ENCODE measurements around the gene TTC19.

The TTC19 gene

GRCh38 chr17:15999141-15999973 lies at the start of gene TTC19, which contains the start of gene ZSWIM7 (continued):
- no peak for TF ChIP-seq ZNF639 (tag by site-specific recombination; IDR thresholded peaks at IDR 0.05)
- no peak for TF ChIP-seq ZNF514 (tag by site-specific recombination; IDR thresholded peaks at IDR 0.05)
- TF ChIP-seq ZNF792 (tag by site-specific recombination; IDR thresholded peaks at IDR 0.05): peak; percentile 77; the same call in 1 of the 2 replicates
- no peak for TF ChIP-seq ZSCAN18 (tag by site-specific recombination; IDR thresholded peaks at IDR 0.05)
- peak; percentile 55; the same call in 1 of the 2 replicates for TF ChIP-seq PRDM6 (tag by site-specific recombination; IDR thresholded peaks at IDR 0.05)
- TF ChIP-seq ZNF777 (tag by site-specific recombination; IDR thresholded peaks at IDR 0.05; ENCODE audit: borderline replicate concordance): peak; percentile 68; the same call in 1 of the 2 replicates
- TF ChIP-seq SALL2 (tag by site-specific recombination; IDR thresholded peaks at IDR 0.05; ENCODE audit: borderline replicate concordance): no peak
- 0 out of 2 replicates have a peak, but pooled peaks have one; percentile 14 for TF ChIP-seq ZSCAN4 (tag by site-specific recombination; IDR thresholded peaks at IDR 0.05)
- TF ChIP-seq ZNF157 (tag by site-specific recombination; IDR thresholded peaks at IDR 0.05): no peak
- TF ChIP-seq ZNF585B (tag by site-specific recombination; IDR thresholded peaks at IDR 0.05): no peak
- no peak for TF ChIP-seq ZNF768 (tag by site-specific recombination; IDR thresholded peaks at IDR 0.05)
- TF ChIP-seq ZNF488 (tag by site-specific recombination; IDR thresholded peaks at IDR 0.05): no peak
- TF ChIP-seq SP2 (tag by site-specific recombination; IDR thresholded peaks at IDR 0.05): peak; percentile 88
- TF ChIP-seq ZNF610 (tag by site-specific recombination; IDR thresholded peaks at IDR 0.05; ENCODE audit: borderline replicate concordance): peak; percentile 97
- no peak for TF ChIP-seq ZNF560 (tag by site-specific recombination; IDR thresholded peaks at IDR 0.05; ENCODE audit: borderline replicate concordance)
- TF ChIP-seq ZNF175 (tag by site-specific recombination; IDR thresholded peaks at IDR 0.05): no peak
- peak; percentile 89; the same call in 1 of the 2 replicates for TF ChIP-seq KLF16 (tag by site-specific recombination; IDR thresholded peaks at IDR 0.05)
- TF ChIP-seq MEIS1 (CRISPR knock-in tag; IDR thresholded peaks at IDR 0.05; ENCODE audit: borderline replicate concordance): no peak
- no peak for TF ChIP-seq ZNF19 (tag by site-specific recombination; IDR thresholded peaks at IDR 0.05; ENCODE audit: low read depth)
- no peak for TF ChIP-seq ZNF571 (tag by site-specific recombination; IDR thresholded peaks at IDR 0.05)
- peak; percentile 65; the same call in 1 of the 2 replicates for TF ChIP-seq ZFP69B (tag by site-specific recombination; IDR thresholded peaks at IDR 0.05)
- TF ChIP-seq ZNF112 (tag by site-specific recombination; IDR thresholded peaks at IDR 0.05): no peak
- TF ChIP-seq ZNF645 (tag by site-specific recombination; IDR thresholded peaks at IDR 0.05): no peak
- TF ChIP-seq ZNF701 (tag by site-specific recombination; IDR thresholded peaks at IDR 0.05): no peak
- TF ChIP-seq ZNF280D (tag by site-specific recombination; IDR thresholded peaks at IDR 0.05): 0 out of 2 replicates have a peak, but pooled peaks have one; percentile 18
- no peak for TF ChIP-seq TCF7L2 (IDR thresholded peaks at IDR 0.05; ENCODE audit: borderline replicate concordance, low read depth, low read length)
